Osteoblast (primary cell): ENCODE data around the gene HSPB6. TPM values are rescaled to one million over a fixed set of nuclear protein-coding genes. Genes with fewer than 3 reads are reported as not detected.

Experiments
- DNase-seq: peaks from one replicate; pipeline ENCODE4 v3.0.0; 2011; ENCODE audit warnings: low spot score, mixed read lengths; ENCODE audit not compliant: insufficient read length; ENCODE audit errors: missing footprints
- H2AFZ ChIP-seq: 2 replicates; pipeline ENCODE4 v1.6.0; 2011; ENCODE audit warnings: mild to moderate bottlenecking, low read length
- H3K27ac ChIP-seq: 2 replicates; pipeline ENCODE4 v1.5.1; 2011; ENCODE audit warnings: mild to moderate bottlenecking, low read depth, low read length, moderate library complexity
- H3K27me3 ChIP-seq: 2 replicates; pipeline ENCODE4 v1.6.0; 2012; ENCODE audit warnings: mild to moderate bottlenecking, control low read depth, inconsistent platforms, low read length, moderate library complexity; ENCODE audit not compliant: insufficient read depth
- H3K36me3 ChIP-seq: 2 replicates; pipeline ENCODE4 v1.5.1; 2011; ENCODE audit warnings: mild to moderate bottlenecking, low read length, control low read depth, moderate library complexity; ENCODE audit not compliant: insufficient read depth
- H3K4me1 ChIP-seq: 2 replicates; pipeline ENCODE4 v1.5.1; 2011; ENCODE audit warnings: mild to moderate bottlenecking, low read length, control low read depth, moderate library complexity; ENCODE audit not compliant: insufficient read depth
- H3K4me2 ChIP-seq: 2 replicates; pipeline ENCODE4 v1.6.0; 2011; ENCODE audit warnings: mild to moderate bottlenecking, low read length; ENCODE audit not compliant: insufficient read depth
- H3K4me3 ChIP-seq: fragments of 200-600 bp; sonication (generic); 3 replicates; pipeline ENCODE4 v1.5.1; 2012; ENCODE audit warnings: mild to moderate bottlenecking, low read length, inconsistent platforms; ENCODE audit not compliant: insufficient read depth
- H3K79me2 ChIP-seq: 2 replicates; pipeline ENCODE4 v1.6.0; 2012; ENCODE audit warnings: mild to moderate bottlenecking, low read length, control low read depth, inconsistent platforms; ENCODE audit not compliant: insufficient read depth
- H3K9me3 ChIP-seq: 2 replicates; pipeline ENCODE4 v1.5.1; 2011; ENCODE audit warnings: low read depth, low read length, control low read depth
- H4K20me1 ChIP-seq: 2 replicates; pipeline ENCODE4 v1.6.0; 2012; ENCODE audit warnings: mild to moderate bottlenecking, low read length, control low read depth; ENCODE audit not compliant: insufficient read depth
- total RNA-seq: library from RNA; depleted of rRNA; stranded (reverse); fragments of >200 nt; gene quantifications from 2 replicates; pipeline ENCODE4 v1.2.3, GENCODE V29; 2012
- TF ChIP-seq, protein P1 (sequence below): IDR thresholded peaks from 2 replicates; pipeline ENCODE4 v1.5.1; 2011; ENCODE audit warnings: mild to moderate bottlenecking, low read depth, low read length, moderate library complexity; ENCODE audit errors: extremely low read depth

The HSPB6 gene
- total RNA-seq, 1 donor, result 14.5 TPM

DNA sequence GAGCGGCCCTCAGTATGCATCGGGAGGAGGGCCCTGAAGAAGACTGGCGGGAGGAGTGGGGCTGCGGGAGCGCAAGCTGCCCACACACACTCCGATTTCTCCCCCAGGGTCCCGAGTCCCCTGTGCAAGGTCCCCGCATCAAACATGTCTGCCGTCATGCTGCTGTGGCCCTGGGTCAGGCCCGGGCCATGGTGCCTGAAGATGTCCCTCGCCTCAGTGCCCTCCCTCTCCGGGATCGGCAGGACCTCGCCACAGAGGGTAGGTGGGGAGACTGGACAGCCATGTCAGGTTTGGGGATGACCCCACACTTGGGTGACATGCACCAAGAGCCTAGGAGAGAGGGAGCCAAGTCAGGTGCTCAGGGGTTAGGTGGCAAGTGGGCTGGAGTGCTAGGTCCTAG, 34.4 kb downstream of the HSPB6 start:
- Histone ChIP-seq H3K27ac (no peak overlapping the region), H2AFZ (no peak overlapping the region), H3K27me3 (no peaks in the 10 kb centered on the region), H3K9me3 (no peaks in the 10 kb centered on the region), H3K4me3 (no peak overlapping the region), H4K20me1 (peaks cover 28% of the 10 kb centered on the region), H3K79me2 (peaks cover 46% of the 10 kb centered on the region), H3K4me2 (no peak overlapping the region), H3K36me3 (peaks cover 63% of the 10 kb centered on the region), H3K4me1 (peaks cover 8% of the 10 kb centered on the region)
- DNase-seq, result peak; percentile 75
- TF ChIP-seq, protein P1, sequence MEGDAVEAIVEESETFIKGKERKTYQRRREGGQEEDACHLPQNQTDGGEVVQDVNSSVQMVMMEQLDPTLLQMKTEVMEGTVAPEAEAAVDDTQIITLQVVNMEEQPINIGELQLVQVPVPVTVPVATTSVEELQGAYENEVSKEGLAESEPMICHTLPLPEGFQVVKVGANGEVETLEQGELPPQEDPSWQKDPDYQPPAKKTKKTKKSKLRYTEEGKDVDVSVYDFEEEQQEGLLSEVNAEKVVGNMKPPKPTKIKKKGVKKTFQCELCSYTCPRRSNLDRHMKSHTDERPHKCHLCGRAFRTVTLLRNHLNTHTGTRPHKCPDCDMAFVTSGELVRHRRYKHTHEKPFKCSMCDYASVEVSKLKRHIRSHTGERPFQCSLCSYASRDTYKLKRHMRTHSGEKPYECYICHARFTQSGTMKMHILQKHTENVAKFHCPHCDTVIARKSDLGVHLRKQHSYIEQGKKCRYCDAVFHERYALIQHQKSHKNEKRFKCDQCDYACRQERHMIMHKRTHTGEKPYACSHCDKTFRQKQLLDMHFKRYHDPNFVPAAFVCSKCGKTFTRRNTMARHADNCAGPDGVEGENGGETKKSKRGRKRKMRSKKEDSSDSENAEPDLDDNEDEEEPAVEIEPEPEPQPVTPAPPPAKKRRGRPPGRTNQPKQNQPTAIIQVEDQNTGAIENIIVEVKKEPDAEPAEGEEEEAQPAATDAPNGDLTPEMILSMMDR, result no peak

DNA sequence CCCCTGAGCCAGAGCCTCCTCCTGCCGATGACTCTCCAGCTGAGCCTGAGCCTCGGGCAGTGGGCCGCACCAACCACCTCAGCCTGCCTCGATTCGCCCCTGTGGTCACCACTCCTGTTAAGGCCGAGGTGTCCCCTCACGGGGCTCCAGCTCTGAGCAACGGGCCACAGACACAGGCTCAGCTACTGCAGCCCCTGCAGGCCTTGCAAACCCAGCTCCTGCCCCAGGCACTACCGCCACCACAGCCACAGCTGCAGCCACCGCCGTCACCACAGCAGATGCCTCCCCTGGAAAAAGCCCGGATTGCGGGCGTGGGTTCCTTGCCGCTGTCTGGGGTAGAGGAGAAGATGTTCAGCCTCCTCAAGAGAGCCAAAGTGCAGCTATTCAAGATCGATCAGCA, 35.5 kb downstream of the HSPB6 start:
- peaks cover 25% of the 10 kb centered on the region for H4K20me1 ChIP-seq
- TF ChIP-seq, protein P1, result no peak
- H3K27ac ChIP-seq, result no peak overlapping the region
- H3K79me2 ChIP-seq, result peaks cover 46% of the 10 kb centered on the region
- DNase-seq, result no peak
- H3K9me3 ChIP-seq, result no peaks in the 10 kb centered on the region
- H3K36me3 ChIP-seq, result peaks cover 55% of the 10 kb centered on the region
- peaks cover 9% of the 10 kb centered on the region for H3K4me1 ChIP-seq
- no peak overlapping the region for H3K4me2 ChIP-seq
- H3K4me3 ChIP-seq, result no peak overlapping the region
- H3K27me3 ChIP-seq, result no peaks in the 10 kb centered on the region
- no peak overlapping the region for H2AFZ ChIP-seq

DNA sequence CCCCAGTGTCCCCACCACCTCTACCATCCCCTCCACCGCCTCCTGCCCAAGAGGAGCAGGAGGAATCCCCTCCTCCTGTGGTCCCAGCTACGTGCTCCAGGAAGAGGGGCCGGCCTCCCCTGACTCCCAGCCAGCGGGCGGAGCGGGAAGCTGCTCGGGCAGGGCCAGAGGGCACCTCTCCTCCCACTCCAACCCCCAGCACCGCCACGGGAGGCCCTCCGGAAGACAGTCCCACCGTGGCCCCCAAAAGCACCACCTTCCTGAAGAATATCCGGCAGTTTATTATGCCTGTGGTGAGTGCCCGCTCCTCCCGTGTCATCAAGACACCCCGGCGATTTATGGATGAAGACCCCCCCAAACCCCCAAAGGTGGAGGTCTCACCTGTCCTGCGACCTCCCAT, 36.2 kb downstream of the HSPB6 start:
- no peaks in the 10 kb centered on the region for H3K27me3 ChIP-seq
- H3K4me1 ChIP-seq, result peaks cover 16% of the 10 kb centered on the region
- H4K20me1 ChIP-seq, result peaks cover 25% of the 10 kb centered on the region
- H3K27ac ChIP-seq, result no peak overlapping the region
- TF ChIP-seq, protein P1, result no peak
- H3K36me3 ChIP-seq, result peaks cover 48% of the 10 kb centered on the region
- peak; percentile 80 for DNase-seq
- peaks cover 49% of the 10 kb centered on the region for H3K79me2 ChIP-seq
- H2AFZ ChIP-seq, result no peak overlapping the region
- H3K4me3 ChIP-seq, result no peak overlapping the region
- no peak overlapping the region for H3K4me2 ChIP-seq
- H3K9me3 ChIP-seq, result no peaks in the 10 kb centered on the region

DNA sequence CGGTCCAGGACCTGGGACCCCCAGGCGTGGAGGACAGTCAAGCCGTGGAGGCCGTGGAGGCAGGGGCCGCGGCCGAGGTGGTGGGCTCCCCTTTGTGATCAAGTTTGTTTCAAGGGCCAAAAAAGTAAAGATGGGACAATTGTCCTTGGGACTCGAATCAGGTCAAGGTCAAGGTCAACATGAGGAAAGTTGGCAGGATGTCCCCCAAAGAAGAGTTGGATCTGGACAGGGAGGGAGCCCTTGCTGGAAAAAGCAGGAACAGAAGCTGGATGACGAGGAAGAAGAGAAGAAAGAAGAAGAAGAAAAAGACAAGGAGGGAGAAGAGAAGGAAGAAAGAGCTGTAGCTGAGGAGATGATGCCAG, 36.7 kb downstream of the HSPB6 start:
- peaks cover 50% of the 10 kb centered on the region for H3K79me2 ChIP-seq

More for the DNA sequence above, 36.7 kb downstream of the HSPB6 start:
- H3K4me3 ChIP-seq, result no peak overlapping the region
- TF ChIP-seq, protein P1, result no peak
- no peaks in the 10 kb centered on the region for H3K9me3 ChIP-seq
- no peaks in the 10 kb centered on the region for H3K27me3 ChIP-seq
- peaks cover 43% of the 10 kb centered on the region for H3K36me3 ChIP-seq
- H3K4me2 ChIP-seq, result no peak overlapping the region
- peak; percentile 72 for DNase-seq
- H2AFZ ChIP-seq, result no peak overlapping the region
- peaks cover 17% of the 10 kb centered on the region for H3K4me1 ChIP-seq
- no peak overlapping the region for H3K27ac ChIP-seq
- H4K20me1 ChIP-seq, result peaks cover 25% of the 10 kb centered on the region
